Omental fat pad (tissue), 4 donors: ENCODE measurements around the gene TTC39B. TPM values are rescaled to one million over a fixed set of nuclear protein-coding genes. Genes with fewer than 3 reads are reported as not detected.
A peak's percentile ranks its signal among the peaks of the same experiment; 100 is the strongest.

Source experiments
- ATAC-seq: fragments of 150-250 bp; one replicate; pipeline ENCODE4 v1.9.1; 2016; ENCODE audit warnings: mild to moderate bottlenecking, moderate library complexity; ENCODE audit not compliant: low FRiP score
- DNase-seq: peaks from one replicate; pipeline ENCODE4 v3.0.0-alpha.2; 2019; ENCODE audit warnings: low spot score
- CTCF ChIP-seq, 3 donors: fragments of 450-650 bp; IDR thresholded peaks; one replicate each; pipeline ENCODE4 v1.5.1; 2016 to 2017; ENCODE audit warnings: antibody characterized with exemption in 3 of 3, mild to moderate bottlenecking in 3 of 3, moderate library complexity in 2 of 3
- total RNA-seq, 4 donors: library from RNA; depleted of rRNA; stranded (reverse); fragments of >200 nt; gene quantifications; one replicate each; pipeline ENCODE4 v1.1.0, GENCODE V29; 2016

TTC39B gene
- total RNA-seq, 4 donors from 2014 or later = 3.7 to 12.6 (median 5.3) TPM

GRCh38 chr9:15138357-15138686 is 168.7 kb downstream of the TTC39B start:
- ATAC-seq (no peak), DNase-seq (no peak)
- no peak for TF ChIP-seq CTCF (IDR thresholded peaks at IDR 0.05)

- ATAC-seq (no peak), DNase-seq (no peak)
- no peak for TF ChIP-seq CTCF (IDR thresholded peaks at IDR 0.05)
These were observed 169.2 kb downstream of the TTC39B start for GRCh38 chr9:15137658-15138356.

GRCh38 chr9:15137089-15137488 is 169.9 kb downstream of the TTC39B start:
- ATAC-seq = no peak
- no peak for TF ChIP-seq CTCF (IDR thresholded peaks at IDR 0.05)
- DNase-seq = no peak

GRCh38 chr9:15136646-15137045 is 170.4 kb downstream of the TTC39B start:
- no peak for TF ChIP-seq CTCF (IDR thresholded peaks at IDR 0.05)
- no peak for ATAC-seq
- no peak for DNase-seq

- TF ChIP-seq CTCF (IDR thresholded peaks at IDR 0.05) = peak in 1 of 3 donors; percentile 59
- ATAC-seq = peak; percentile 64
- no peak for DNase-seq
These were observed 171.7 kb downstream of the TTC39B start for GRCh38 chr9:15135164-15135792.

- DNase-seq = no peak
- no peak for ATAC-seq
- TF ChIP-seq CTCF (IDR thresholded peaks at IDR 0.05) = no peak
These were observed 173.5 kb downstream of the TTC39B start for GRCh38 chr9:15133488-15133887.

GRCh38 chr9:15132091-15132490 is 174.9 kb downstream of the TTC39B start:
- no peak for TF ChIP-seq CTCF (IDR thresholded peaks at IDR 0.05)
- ATAC-seq (no peak), DNase-seq (no peak)
